AG20443 (cell line): Measurements from ENCODE around the gene SCYGR6.

Source experiments
- DNase-seq: peaks from one replicate; pipeline ENCODE4 v3.0.0; 2012; ENCODE audit warnings: low spot score, mixed read lengths

The SCYGR6 gene

GRCh38 chr2:227713291-227713690 lies 11.3 kb downstream of the SCYGR6 start:
- DNase-seq: no peak

DNA sequence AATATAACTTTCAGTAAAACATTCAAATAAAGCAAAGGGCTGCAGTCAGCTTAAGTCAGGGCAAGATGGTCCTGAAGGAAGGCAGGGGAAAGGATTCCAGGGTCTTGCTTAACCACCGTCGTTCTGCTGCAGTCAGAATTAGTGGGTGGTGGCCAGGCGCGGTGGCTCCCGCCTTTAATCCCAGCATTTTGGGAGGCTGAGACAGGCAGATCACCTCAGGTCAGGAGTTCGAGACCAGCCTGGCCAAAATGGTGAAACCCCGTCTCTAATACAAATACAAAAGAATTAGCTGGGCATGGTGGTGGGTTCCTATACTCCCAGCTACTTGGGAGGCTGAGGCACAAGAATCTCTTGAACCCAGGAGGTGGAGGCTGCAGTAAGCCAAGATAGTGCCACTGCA lies 13.6 kb downstream of the SCYGR6 start:
- DNase-seq: no peak

DNA sequence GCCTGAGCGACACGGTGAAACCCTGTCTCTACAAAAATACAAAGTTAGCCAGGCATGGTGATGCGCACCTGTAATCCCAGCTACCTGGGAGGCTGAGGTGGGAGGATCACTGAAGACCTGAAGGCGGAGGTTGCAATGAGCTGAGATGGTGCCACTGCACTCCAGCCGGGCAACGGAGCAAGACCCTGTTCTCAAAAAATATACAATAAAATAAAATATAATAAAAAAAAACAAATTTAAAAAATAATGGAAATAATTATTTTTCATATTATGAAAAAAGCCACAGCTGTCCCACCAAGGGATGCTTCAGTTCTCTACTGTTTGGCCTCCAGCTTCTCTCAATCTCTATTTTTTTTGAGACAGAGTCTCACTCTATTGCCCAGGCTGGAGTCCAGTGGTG lies 17.2 kb downstream of the SCYGR6 start:
- no peak for DNase-seq

GRCh38 chr2:227706859-227707258 lies 17.7 kb downstream of the SCYGR6 start:
- no peak for DNase-seq

DNA sequence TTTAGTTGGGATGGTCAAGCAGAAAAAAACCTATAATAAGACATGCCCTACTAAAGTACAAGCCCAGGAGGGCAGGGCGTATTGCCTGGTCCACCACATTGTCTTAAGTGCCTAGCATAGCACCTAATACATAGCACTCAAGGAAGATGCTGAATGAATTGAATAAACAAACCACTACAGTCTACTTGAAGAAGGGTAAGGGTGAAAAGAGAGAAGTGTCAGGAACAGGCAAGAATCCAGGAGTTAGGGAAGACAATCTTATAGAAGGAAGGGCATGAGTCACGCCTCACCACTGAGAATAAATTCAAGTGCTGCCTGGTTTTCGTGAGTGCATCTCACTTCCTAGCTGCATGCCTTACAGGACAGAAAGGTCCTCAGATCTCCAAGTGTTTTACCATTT lies 20.6 kb downstream of the SCYGR6 start:
- DNase-seq: no peak

DNA sequence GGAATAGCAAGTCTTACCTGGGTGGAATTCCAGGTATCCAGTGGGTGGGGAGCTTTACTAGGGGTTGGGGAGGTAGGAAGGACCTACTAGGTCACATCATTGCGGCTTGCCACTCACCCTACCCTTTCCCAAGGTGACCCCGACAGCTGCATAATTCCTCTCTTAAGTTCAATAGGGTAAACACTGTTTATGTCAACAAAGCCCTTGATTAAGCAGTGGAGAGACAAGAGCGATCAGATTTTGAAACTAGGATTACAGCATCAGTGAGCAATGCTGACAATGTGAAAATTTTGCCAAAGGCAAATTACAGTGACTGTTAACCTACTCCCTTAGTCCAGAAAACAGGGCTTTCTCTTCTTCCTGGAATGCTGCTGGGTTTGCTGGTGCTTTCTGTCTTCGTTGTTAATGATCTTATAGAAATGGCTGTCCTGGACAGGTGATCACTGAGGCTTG lies 21.3 kb downstream of the SCYGR6 start:
- DNase-seq: peak; percentile 58

DNA sequence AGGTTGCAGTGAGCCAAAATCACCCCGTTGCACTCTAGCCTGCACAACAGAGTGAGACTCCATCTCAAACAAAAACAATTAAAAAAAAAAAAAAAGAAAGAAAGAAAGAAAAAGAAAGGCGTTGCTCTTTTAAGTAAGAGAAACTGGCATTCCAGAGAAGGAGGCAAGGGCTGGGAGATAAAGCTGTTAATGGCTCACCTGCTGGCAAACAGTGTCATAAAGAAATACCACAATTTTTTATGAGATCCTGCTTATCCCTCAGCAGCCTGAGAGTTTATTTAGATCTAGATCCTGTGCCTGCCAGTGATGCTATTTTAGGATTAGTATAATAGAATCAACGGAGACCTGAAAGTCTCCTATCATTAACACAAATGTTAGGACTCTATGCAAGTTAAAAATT lies 23.0 kb downstream of the SCYGR6 start:
- DNase-seq: no peak

GRCh38 chr2:227696990-227697679 lies 27.4 kb downstream of the SCYGR6 start:
- DNase-seq: no peak

DNA sequence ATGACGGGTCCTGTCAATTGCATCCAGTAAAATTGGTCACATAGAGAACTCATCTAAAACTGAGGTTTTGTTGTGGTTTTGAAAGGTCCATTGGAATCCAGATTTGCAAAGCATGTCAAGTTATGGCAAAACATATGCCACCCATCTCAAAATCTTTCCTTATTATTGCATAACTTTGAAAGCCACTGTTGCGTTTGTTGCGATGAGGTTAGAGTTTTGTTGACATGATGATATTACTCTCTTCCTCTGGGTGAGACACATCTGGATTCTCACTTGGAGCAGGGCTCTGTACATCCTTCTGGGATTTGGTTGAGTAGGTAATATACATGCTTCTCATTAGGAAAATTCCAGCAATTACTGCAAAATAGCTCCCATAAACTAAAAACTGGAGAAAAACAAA lies 37.4 kb downstream of the SCYGR6 start:
- no peak for DNase-seq

DNA sequence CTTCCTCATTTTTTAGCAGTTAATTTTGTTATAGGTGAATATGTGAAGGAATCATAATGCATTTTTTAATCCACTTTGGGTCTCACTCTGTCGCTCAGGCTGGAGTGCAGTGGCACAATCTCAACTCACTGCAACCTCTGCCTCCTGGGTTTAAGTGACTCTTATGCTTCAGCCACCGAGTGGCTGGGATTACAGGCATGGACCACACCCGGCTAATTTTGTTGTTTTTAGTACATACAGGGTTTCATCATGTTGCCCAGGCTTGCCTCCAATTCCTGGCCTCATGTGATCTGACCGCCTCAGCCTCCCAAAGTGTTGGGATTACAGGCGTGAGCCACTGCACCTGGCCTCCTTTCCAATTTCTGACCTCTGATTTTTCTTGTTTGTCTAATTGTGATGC lies 40.3 kb downstream of the SCYGR6 start:
- no peak for DNase-seq

DNA sequence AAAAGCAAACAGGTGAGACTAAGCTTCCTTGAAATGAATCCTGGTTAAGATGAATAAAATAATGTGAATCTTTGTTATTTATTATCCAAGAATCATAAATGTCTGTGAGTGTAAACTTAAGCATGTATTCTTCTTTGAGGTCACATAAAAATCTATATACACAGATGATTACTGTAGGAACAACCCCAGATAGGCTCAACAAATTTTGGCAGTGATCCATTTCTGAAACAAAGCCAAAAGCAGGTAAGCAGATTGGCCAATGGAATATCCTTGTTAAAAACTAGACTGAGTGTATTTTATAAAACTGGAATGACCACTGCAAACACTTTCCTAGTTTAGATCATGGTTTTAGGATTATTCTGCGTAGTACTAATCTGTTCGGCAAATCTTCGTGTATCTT lies 46.6 kb downstream of the SCYGR6 start:
- DNase-seq: no peak

GRCh38 chr2:227674485-227674884 lies 50.1 kb downstream of the SCYGR6 start:
- DNase-seq: no peak
